Bronchial epithelial cell (primary cell): ENCODE measurements around the gene ST6GALNAC4. TPM values are rescaled to one million over a fixed set of nuclear protein-coding genes. Genes with fewer than 3 reads are reported as not detected.

Experiments used
- DNase-seq: peaks from one replicate; pipeline ENCODE4 v3.0.0-alpha.2; 2010; ENCODE audit warnings: low read depth
- FAIRE-seq: peaks from 2 replicates; lab custom pipeline; 2011; peaks lifted over from hg19 to GRCh38; lab: Jason Lieb, UNC
- H3K27me3 ChIP-seq: 2 replicates; pipeline ENCODE4 v1.5.1; 2011; ENCODE audit warnings: low read length; ENCODE audit not compliant: control insufficient read depth, insufficient read depth
- H3K36me3 ChIP-seq: 2 replicates; pipeline ENCODE4 v1.5.1; 2011; ENCODE audit warnings: low read length; ENCODE audit not compliant: control insufficient read depth, insufficient read depth
- H3K4me3 ChIP-seq: 2 replicates; pipeline ENCODE4 v1.5.1; 2011; ENCODE audit warnings: mild to moderate bottlenecking, low read depth, low read length, control low read depth
- CTCF ChIP-seq: IDR thresholded peaks from 2 replicates; pipeline ENCODE4 v1.5.1; 2011; ENCODE audit warnings: mild to moderate bottlenecking, moderate library complexity, low read length, control low read depth, inconsistent platforms; ENCODE audit not compliant: insufficient read depth, severe bottlenecking
- total RNA-seq: library from RNA; depleted of rRNA; stranded (reverse); fragments of >200 nt; gene quantifications from 2 replicates; pipeline ENCODE4 v1.2.1, GENCODE V29; 2014

ST6GALNAC4 gene
- total RNA-seq, 1 donor from 2014 or later = 21.3 TPM

DNA sequence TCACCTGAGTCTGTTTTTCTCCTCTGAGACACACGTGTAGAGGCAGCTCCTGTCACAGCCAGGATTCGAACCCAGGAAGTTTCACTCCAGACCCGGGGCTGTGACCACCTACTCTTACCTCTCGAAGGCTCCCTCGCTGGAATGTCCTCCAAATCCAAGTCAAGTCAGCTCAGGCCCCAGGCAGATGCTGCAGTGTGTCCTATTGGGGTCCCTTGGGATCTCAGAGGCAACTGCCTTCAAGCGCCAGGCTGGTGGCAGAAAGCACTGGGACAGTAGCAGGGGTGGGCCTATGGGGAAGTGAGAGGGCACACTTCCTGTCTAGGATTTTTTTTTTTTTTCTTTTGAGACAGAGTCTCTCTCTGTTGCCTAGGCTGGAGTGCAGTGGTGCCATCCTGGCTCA lies 762 bp upstream of the ST6GALNAC4 start:
- no peaks in the 10 kb centered on the region for H3K27me3 ChIP-seq
- FAIRE-seq (no peak), DNase-seq (no peak)
- H3K4me3 ChIP-seq = no peak overlapping the region
- H3K36me3 ChIP-seq = peaks cover 4% of the 10 kb centered on the region
- TF ChIP-seq CTCF = no peak

GRCh38 chr9:127915801-127916719 lies 781 bp downstream of the ST6GALNAC4 start:
- FAIRE-seq = no peak
- TF ChIP-seq CTCF = no peak
- Histone ChIP-seq H3K36me3 (peaks cover 12% of the 10 kb centered on the region), H3K27me3 (no peaks in the 10 kb centered on the region), H3K4me3 (peak overlapping the region; percentile 59)
- DNase-seq = no peak

DNA sequence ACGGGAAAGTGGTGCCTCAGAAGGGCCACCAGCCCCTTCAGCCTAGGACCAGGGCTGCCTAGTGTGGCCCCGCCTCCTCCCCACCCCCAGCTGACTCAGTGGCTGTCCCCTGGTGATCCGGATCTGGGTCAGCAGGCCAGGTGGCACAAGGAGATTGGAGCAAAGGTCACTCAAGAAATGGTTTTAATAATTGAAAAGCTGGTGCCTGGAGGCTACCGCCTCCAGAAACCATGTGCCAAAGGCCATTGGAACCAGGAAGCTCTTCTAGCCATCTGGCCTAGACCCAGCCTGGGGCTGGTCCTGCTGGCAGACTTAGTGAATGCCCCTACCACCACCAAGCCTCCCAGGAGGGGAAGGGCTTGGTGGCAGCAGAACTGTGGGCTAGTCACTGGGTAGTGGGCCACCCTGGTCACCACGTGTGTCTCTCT lies 1.5 kb downstream of the ST6GALNAC4 start:
- Histone ChIP-seq H3K36me3 (peaks cover 13% of the 10 kb centered on the region), H3K4me3 (no peak overlapping the region), H3K27me3 (no peaks in the 10 kb centered on the region)
- TF ChIP-seq CTCF = no peak
- no peak for DNase-seq
- FAIRE-seq = no peak

DNA sequence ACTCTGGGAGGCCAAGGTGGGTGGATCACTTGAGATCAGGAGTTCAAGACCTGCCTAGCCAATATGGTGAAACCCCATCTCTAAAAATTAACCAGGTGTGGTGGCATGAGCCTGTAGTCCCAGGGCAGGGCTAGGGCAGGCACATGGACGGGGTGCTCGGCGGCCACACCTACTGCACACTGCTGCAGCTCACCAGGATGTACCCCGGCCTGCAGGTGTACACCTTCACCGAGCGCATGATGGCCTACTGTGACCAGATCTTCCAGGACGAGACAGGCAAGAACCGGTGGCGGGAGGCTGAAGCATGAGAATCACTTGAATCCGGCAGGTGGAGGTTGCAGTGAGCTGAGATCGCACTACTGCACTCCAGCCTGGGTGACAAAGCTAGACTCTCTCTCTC lies 3.2 kb downstream of the ST6GALNAC4 start:
- TF ChIP-seq CTCF = no peak
- H3K36me3 ChIP-seq = peaks cover 20% of the 10 kb centered on the region
- H3K4me3 ChIP-seq = no peak overlapping the region
- DNase-seq = no peak
- no peaks in the 10 kb centered on the region for H3K27me3 ChIP-seq
- no peak for FAIRE-seq

GRCh38 chr9:127912882-127913281 lies 4.0 kb downstream of the ST6GALNAC4 start:
- FAIRE-seq (no peak), DNase-seq (no peak)
- TF ChIP-seq CTCF = no peak
- peaks cover 27% of the 10 kb centered on the region for H3K36me3 ChIP-seq
- no peaks in the 10 kb centered on the region for H3K27me3 ChIP-seq
- H3K4me3 ChIP-seq = no peak overlapping the region
